DOHH2 (cell line): ENCODE measurements around the gene PKHD1.

Experiments used
- H3F3A ChIP-seq: fragments of 200-600 bp; sonication (generic), shearing (Covaris generic); 2 replicates; pipeline ENCODE4 v1.6.0; 2016; ENCODE audit warnings: antibody characterized with exemption, mild to moderate bottlenecking; ENCODE audit not compliant: control insufficient read depth, insufficient read depth
- H3K27ac ChIP-seq: fragments of 200-600 bp; sonication (generic); 2 replicates; pipeline ENCODE4 v1.5.1; 2014; ENCODE audit warnings: low read depth, mild to moderate bottlenecking, low read length, moderate library complexity
- H3K27me3 ChIP-seq: fragments of 200-600 bp; sonication (generic); 2 replicates; pipeline ENCODE4 v1.6.1; 2014; ENCODE audit warnings: mild to moderate bottlenecking, low read length, mixed read lengths; ENCODE audit not compliant: control insufficient read depth
- H3K36me3 ChIP-seq: fragments of 200-600 bp; sonication (generic); 2 replicates; pipeline ENCODE4 v1.6.1; 2014; ENCODE audit warnings: mild to moderate bottlenecking, low read length, moderate library complexity, mixed read lengths; ENCODE audit not compliant: control insufficient read depth
- H3K4me1 ChIP-seq: fragments of 200-600 bp; sonication (generic); 2 replicates; pipeline ENCODE4 v1.6.1; 2014; ENCODE audit warnings: mild to moderate bottlenecking, low read length, mixed read lengths; ENCODE audit not compliant: control insufficient read depth
- H3K4me2 ChIP-seq: fragments of 200-600 bp; sonication (generic); 2 replicates; pipeline ENCODE4 v1.6.0; 2014; ENCODE audit warnings: mild to moderate bottlenecking, low read length, moderate library complexity
- H3K4me3 ChIP-seq: fragments of 200-600 bp; sonication (generic); 2 replicates; pipeline ENCODE4 v1.5.1; 2014; ENCODE audit warnings: mild to moderate bottlenecking, low read length, mixed read lengths
- H3K79me2 ChIP-seq: fragments of 200-600 bp; sonication (generic); 2 replicates; pipeline ENCODE4 v1.6.1; 2014; ENCODE audit warnings: mild to moderate bottlenecking, low read length, mixed read lengths; ENCODE audit not compliant: control insufficient read depth
- H3K9me2 ChIP-seq: fragments of 200-600 bp; sonication (generic); replicated peaks from 2 replicates; pipeline ENCODE4 v1.6.1; 2014; ENCODE audit warnings: mild to moderate bottlenecking, low read length, mixed read lengths; ENCODE audit not compliant: control insufficient read depth
- H3K9me3 ChIP-seq: fragments of 200-600 bp; sonication (generic); 2 replicates; pipeline ENCODE4 v1.6.1; 2014; ENCODE audit warnings: antibody characterized with exemption, low read length, mixed read lengths; ENCODE audit not compliant: control insufficient read depth, insufficient read depth
- H4K20me1 ChIP-seq: fragments of 200-600 bp; sonication (generic); 2 replicates; pipeline ENCODE4 v1.6.0; 2014; ENCODE audit warnings: low read depth, mild to moderate bottlenecking, antibody characterized with exemption, low read length, moderate library complexity; ENCODE audit not compliant: control insufficient read depth, insufficient read depth
- CTCF ChIP-seq: fragments of 200-600 bp; sonication (generic); IDR thresholded peaks from one replicate; pipeline ENCODE4 v1.5.1; 2014; ENCODE audit warnings: antibody characterized with exemption, mild to moderate bottlenecking, low read depth, low read length; ENCODE audit not compliant: poor library complexity, severe bottlenecking
- EZH2phosphoT487 ChIP-seq: fragments of 200-600 bp; sonication (generic); IDR thresholded peaks from 2 replicates; pipeline ENCODE4 v1.6.1; 2017; ENCODE audit warnings: borderline replicate concordance, mild to moderate bottlenecking, antibody characterized with exemption, low read length, moderate library complexity, mixed read lengths

Gene PKHD1

GRCh38 chr6:52127957-52128356 lies 40.5 kb upstream of the PKHD1 start:
- peaks cover 14% of the 10 kb centered on the region for H3K27me3 ChIP-seq
- no peak overlapping the region for H3K4me3 ChIP-seq
- no peak overlapping the region for H3K4me2 ChIP-seq
- TF ChIP-seq CTCF (no peak), EZH2phosphoT487 (no peak)
- no peaks in the 10 kb centered on the region for H3K4me1 ChIP-seq
- no peaks in the 10 kb centered on the region for H3F3A ChIP-seq
- no peaks in the 10 kb centered on the region for H3K79me2 ChIP-seq
- H3K9me3 ChIP-seq: no peaks in the 10 kb centered on the region
- H3K36me3 ChIP-seq: no peaks in the 10 kb centered on the region
- no peaks in the 10 kb centered on the region for H3K9me2 ChIP-seq
- no peaks in the 10 kb centered on the region for H4K20me1 ChIP-seq
- H3K27ac ChIP-seq: no peak overlapping the region

GRCh38 chr6:52126231-52126630 lies 38.8 kb upstream of the PKHD1 start:
- Histone ChIP-seq H3K27me3 (peaks cover 12% of the 10 kb centered on the region), H3K4me1 (no peaks in the 10 kb centered on the region), H3F3A (no peaks in the 10 kb centered on the region), H3K9me2 (no peaks in the 10 kb centered on the region), H3K27ac (no peak overlapping the region), H3K79me2 (no peaks in the 10 kb centered on the region), H4K20me1 (no peaks in the 10 kb centered on the region), H3K4me2 (no peak overlapping the region), H3K36me3 (no peaks in the 10 kb centered on the region), H3K9me3 (no peaks in the 10 kb centered on the region), H3K4me3 (no peak overlapping the region)
- TF ChIP-seq CTCF: no peak
- no peak for TF ChIP-seq EZH2phosphoT487

DNA sequence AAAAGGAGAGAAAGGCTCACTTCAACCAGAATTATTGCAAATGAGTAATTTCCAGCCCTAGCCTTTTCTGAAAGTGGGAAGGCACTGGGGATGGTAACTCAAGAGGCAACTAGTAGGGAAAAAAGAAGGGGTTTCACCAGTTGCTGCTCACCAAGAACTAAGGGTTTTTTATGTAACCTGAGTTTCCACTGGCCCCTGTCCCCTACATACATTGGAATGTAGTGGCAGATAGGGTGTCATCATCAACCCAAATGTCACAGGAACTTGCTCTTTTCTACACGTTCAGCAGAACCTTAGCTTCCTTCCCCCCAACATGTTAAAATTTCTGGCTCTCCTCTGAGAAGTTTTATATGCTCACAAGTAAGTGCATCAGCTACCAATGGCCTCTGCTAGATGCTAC lies 38.2 kb upstream of the PKHD1 start:
- Histone ChIP-seq H3K9me2 (no peaks in the 10 kb centered on the region), H3K4me1 (no peaks in the 10 kb centered on the region), H3K27me3 (peaks cover 12% of the 10 kb centered on the region), H3K9me3 (no peaks in the 10 kb centered on the region), H3F3A (no peaks in the 10 kb centered on the region), H4K20me1 (no peaks in the 10 kb centered on the region), H3K36me3 (no peaks in the 10 kb centered on the region), H3K4me2 (no peak overlapping the region), H3K79me2 (no peaks in the 10 kb centered on the region), H3K27ac (no peak overlapping the region), H3K4me3 (no peak overlapping the region)
- TF ChIP-seq CTCF (no peak), EZH2phosphoT487 (no peak)

DNA sequence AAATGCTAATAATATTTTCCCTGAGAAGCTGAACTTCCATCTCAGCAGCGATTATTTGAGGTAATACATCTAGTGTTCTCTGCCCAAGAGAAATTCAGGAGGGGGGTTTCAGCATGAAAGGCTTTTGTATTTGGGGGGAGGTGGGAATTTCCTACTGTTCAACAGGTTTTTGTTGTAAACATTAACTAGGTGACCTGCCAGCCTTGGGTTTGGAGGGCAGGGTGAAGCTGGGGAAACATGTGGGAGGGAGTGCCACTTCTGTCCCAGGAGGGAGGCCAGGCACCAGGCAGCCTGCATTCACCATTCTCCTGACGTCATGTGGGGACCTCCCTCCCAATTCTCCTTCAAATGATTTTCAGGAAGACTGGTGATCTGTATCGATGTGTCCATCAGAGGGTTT lies 37.7 kb upstream of the PKHD1 start:
- Histone ChIP-seq H3K27me3 (peaks cover 12% of the 10 kb centered on the region), H3K4me3 (no peak overlapping the region), H3F3A (no peaks in the 10 kb centered on the region), H3K4me1 (no peaks in the 10 kb centered on the region), H3K9me3 (no peaks in the 10 kb centered on the region), H3K9me2 (no peaks in the 10 kb centered on the region), H3K79me2 (no peaks in the 10 kb centered on the region), H3K27ac (no peak overlapping the region), H4K20me1 (no peaks in the 10 kb centered on the region), H3K36me3 (no peaks in the 10 kb centered on the region), H3K4me2 (no peak overlapping the region)
- TF ChIP-seq CTCF (no peak), EZH2phosphoT487 (no peak)
